A673 (cell line): ENCODE measurements around the gene ABCG8.

Experiments used
- CTCF ChIP-seq: fragments of 300-800, 200-600 bp; sonication (generic); conservative IDR thresholded peaks from 2 replicates; pipeline ENCODE4 v1.5.1; 2017; ENCODE audit warnings: low read depth, mild to moderate bottlenecking, antibody characterized with exemption, low read length, moderate library complexity, mixed read lengths
- EZH2 ChIP-seq: fragments of 200-600 bp; sonication (generic); IDR thresholded peaks from 2 replicates; pipeline ENCODE4 v1.6.1; 2017; ENCODE audit warnings: borderline replicate concordance, low read depth, mild to moderate bottlenecking, mixed read lengths, antibody characterized with exemption, low read length; ENCODE audit not compliant: poor library complexity, severe bottlenecking

DNA sequence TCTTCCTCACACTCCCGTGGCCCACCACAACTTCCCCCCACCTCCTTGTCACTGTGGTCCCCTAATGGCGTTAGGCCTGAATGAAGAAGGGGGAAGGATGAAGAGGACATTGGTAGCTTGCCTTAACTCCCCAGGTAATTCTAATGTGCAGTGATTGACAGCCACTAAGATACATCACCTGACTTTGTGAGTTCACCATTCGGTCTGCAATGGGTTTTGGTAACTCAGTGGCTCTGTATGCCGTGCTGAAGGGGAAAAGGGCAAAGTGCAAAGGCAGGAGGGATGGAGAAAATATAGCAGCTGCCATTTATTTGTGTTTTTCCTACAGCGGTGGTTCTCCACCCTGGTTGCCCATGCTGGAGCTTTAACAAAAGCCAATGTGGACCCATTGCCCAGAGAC lies 42.2 kb downstream of the ABCG8 start:
- TF ChIP-seq CTCF, result no peak
- no peak for TF ChIP-seq EZH2
